Ovary (tissue), 9 donors: ENCODE results near the gene STYXL1. TPM values are rescaled to one million over a fixed set of nuclear protein-coding genes. Genes with fewer than 3 reads are reported as not detected.

Experiments used
- DNase-seq, 5 donors: peaks; one replicate each; pipeline ENCODE4 v3.0.0-alpha.2; 2019 to 2020
- H3K27ac ChIP-seq, 2 donors: fragments of 200-600 bp; one replicate each; pipeline versions ENCODE4 v1.5.1 to v1.8.0; 2019 to 2022
- H3K27me3 ChIP-seq: fragments of 200-600 bp; one replicate; pipeline ENCODE4 v1.8.0; 2022
- H3K36me3 ChIP-seq: fragments of 200-600 bp; sonication (generic); one replicate; pipeline ENCODE4 v1.5.1; 2019
- H3K4me1 ChIP-seq: one replicate; pipeline ENCODE4 v1.8.1; 2013; ENCODE audit warnings: mild to moderate bottlenecking, moderate library complexity; ENCODE audit not compliant: insufficient read depth
- H3K4me3 ChIP-seq: fragments of 200-600 bp; sonication (generic); one replicate; pipeline ENCODE4 v1.5.1; 2017
- H3K9me3 ChIP-seq, 2 donors: fragments of 200-600 bp in 1 of 2; sonication (generic) in 1 of 2; one replicate each; pipeline versions ENCODE4 v1.5.1 to v1.8.1; 2013 to 2019; ENCODE audit warnings: mild to moderate bottlenecking in 1 of 2, moderate library complexity in 1 of 2
- CTCF ChIP-seq, 3 donors: fragments of 450-650 bp in 2 of 3; fragments of 200-600 bp in 1 of 3; IDR thresholded peaks; one replicate each; pipeline versions ENCODE4 v1.5.1 to v1.8.0; 2016 to 2022; ENCODE audit warnings: antibody characterized with exemption in 3 of 3, mild to moderate bottlenecking in 1 of 3
- EP300 ChIP-seq: sonication (generic); formaldehyde crosslinking; IDR thresholded peaks from one replicate; pipeline ENCODE4 v1.6.1; 2017; ENCODE audit warnings: antibody characterized with exemption
- POLR2A ChIP-seq: fragments of 450-650 bp; IDR thresholded peaks from one replicate; pipeline ENCODE4 v1.6.1; 2017; ENCODE audit warnings: antibody characterized with exemption, mild to moderate bottlenecking, moderate library complexity
- WGBS, 3 donors: extraction: QIAGEN DNeasy Blood & Tissue Kit in 1 of 3; methylation state at CpG; one replicate each; pipeline versions ENCODE4 v1.1.5 to v1.1.7; 2013 to 2017; 5-methylcytosine and 5-hydroxymethylcytosine counted together
- intact Hi-C, 4 donors: fragments of 100-400 bp; cut with DNase I; formaldehyde crosslinking; loops; one replicate each; pipeline versions ENCODE4 v1.11.0 to v1.15.1; 2022 to 2023
- polyA plus RNA-seq, 2 donors: library from polyadenylated mRNA; stranded (reverse); fragments of 200-250 nt in 1 of 2; fragments of 350-450 nt in 1 of 2; fragmentation: Illumina TruSeq in 1 of 2; extraction: RNeasy Lipid Tissue Mini Kit (QIAGEN cat#74804) in 1 of 2; gene quantifications; one replicate each; pipeline ENCODE4 v1.2.3, GENCODE V29; 2013 to 2014
- total RNA-seq, 7 donors: library from RNA; depleted of rRNA in 2 of 7; stranded (reverse); fragments of >200 nt in 2 of 7; fragmentation: NEBNext Ultra II Directional in 3 of 7; extraction: Animal tissue kit (Norgen Biotek cat#: 25700) in 3 of 7; gene quantifications; one replicate each; pipeline versions ENCODE4 v1.1.0 to v1.2.4, GENCODE V29; 2016 to 2023
- donor health status: DM: no; HTN: no; CAD: no; lungs with moderate emphysema.
- donor health status: DM: no; HTN: no; CAD: no.
- donor health status: Bipolar disorder and iron deficiency.
- donor health status: DM: yes; HTN: yes; CAD: no.
- donor health status: DM: no; HTN: no; CAD: no.
- donor health status: DM: yes; HTN: yes; CAD: no.

STYXL1 gene
- total and polyA plus RNA-seq, 9 donors = 15.7 to 39.9 (median 31.2) TPM

- peaks cover 32% of the 10 kb centered on the region for H3K4me1 ChIP-seq
- H3K27ac ChIP-seq = peak overlapping the region; percentile 79
- peak in 4 of 5 donors; percentile 62 to 72 (median 66) for DNase-seq
- H3K9me3 ChIP-seq = no peaks in the 10 kb centered on the region
- no peaks in the 10 kb centered on the region for H3K36me3 ChIP-seq
- H3K4me3 ChIP-seq = no peak overlapping the region
- WGBS, 3 donors = 30 to 36% (median 35%) methylated on average over 21 of the region's 21 CpGs
- TF ChIP-seq EP300 (no peak), CTCF (IDR thresholded peaks at IDR 0.05) (no peak), POLR2A (no peak)
- H3K27me3 ChIP-seq = no peaks in the 10 kb centered on the region
- intact Hi-C loops = loop anchor here in 1 of 4 donors (10.0 kb wide), 1 partner anchor 115 kb away; the partner anchor contains the start of gene RHBDD2
Measured at GRCh38 chr7:75989500-75990388, 58.1 kb downstream of the STYXL1 start.

- intact Hi-C loops = no loop called here
- Histone ChIP-seq H3K36me3 (no peaks in the 10 kb centered on the region), H3K27me3 (no peaks in the 10 kb centered on the region), H3K9me3 (no peaks in the 10 kb centered on the region), H3K4me1 (peaks cover 32% of the 10 kb centered on the region), H3K27ac (peak overlapping the region; percentile 79), H3K4me3 (no peak overlapping the region)
- WGBS, 3 donors = 28 to 35% (median 32%) methylated on average over 11 to 22 of the region's 31 CpGs
- peak in 4 of 5 donors; percentile 59 to 66 (median 62) for DNase-seq
- TF ChIP-seq CTCF (IDR thresholded peaks at IDR 0.05) (no peak), POLR2A (no peak), EP300 (no peak)
Measured at GRCh38 chr7:75988568-75989499, 59.0 kb downstream of the STYXL1 start.

GRCh38 chr7:75987805-75988567 lies 59.8 kb downstream of the STYXL1 start:
- H3K4me3 ChIP-seq = no peak overlapping the region
- H3K36me3 ChIP-seq = no peaks in the 10 kb centered on the region
- peak in 2 of 5 donors; percentile 32 to 43 for DNase-seq
- no peaks in the 10 kb centered on the region for H3K9me3 ChIP-seq
- TF ChIP-seq POLR2A (no peak), EP300 (no peak), CTCF (IDR thresholded peaks at IDR 0.05) (no peak)
- peak overlapping the region in 1 of 2 donors; percentile 59 for H3K27ac ChIP-seq
- 80 to 87% (median 81%) methylated on average over 26 to 30 of the region's 30 CpGs for WGBS, 3 donors
- no peaks in the 10 kb centered on the region for H3K27me3 ChIP-seq
- intact Hi-C loops = no loop called here
- H3K4me1 ChIP-seq = peaks cover 27% of the 10 kb centered on the region
